Measurements from ENCODE around the gene PANK2.
A peak's percentile ranks its signal among the peaks of the same experiment; 100 is the strongest.

Gene PANK2

GRCh38 chr20:3927486-3928291 lies 38.5 kb downstream of the PANK2 start:
- no peak for DNase-seq (ENCODE audit: low spot score)
- no peak for TF ChIP-seq CTCF (conservative IDR thresholded peaks at IDR 0.05; ENCODE audit: low read depth)
- H3K27ac ChIP-seq = peak overlapping the region; percentile 83
- ChIA-PET CTCF (interaction anchor here (0.6 to 0.7 kb wide), 2 partner anchors 10 to 290 kb away, joined by 3 to 4 read pairs; no protein-coding TSS in a partner anchor), POLR2A (ENCODE audit: low non-redundant PET) (no interaction called here)

DNA sequence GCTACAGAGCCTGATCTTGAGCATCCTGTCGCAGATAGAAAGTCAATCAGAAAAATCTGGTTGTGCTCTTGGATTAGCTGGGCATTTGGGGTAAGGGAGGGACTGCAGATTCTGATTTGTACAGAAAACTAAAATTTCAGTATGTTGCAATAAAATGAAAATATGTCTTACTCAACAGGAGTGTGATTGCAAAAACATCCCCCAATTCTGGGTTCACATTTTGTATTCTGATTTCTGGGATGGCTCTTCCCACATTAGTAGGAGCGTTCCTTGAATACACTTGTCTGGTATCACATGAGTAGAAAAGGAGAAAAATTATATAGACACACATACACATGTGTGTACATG lies 40.5 kb downstream of the PANK2 start:
- H3K27ac ChIP-seq = peak overlapping the region; percentile 83
- TF ChIP-seq CTCF (conservative IDR thresholded peaks at IDR 0.05; ENCODE audit: low read depth) = no peak
- ChIA-PET CTCF (interaction anchor here (1.3 kb wide), 1 partner anchor 10 kb away, joined by 5 read pairs; no protein-coding TSS in a partner anchor), POLR2A (ENCODE audit: low non-redundant PET) (no interaction called here)
- DNase-seq (ENCODE audit: low spot score) = no peak

DNA sequence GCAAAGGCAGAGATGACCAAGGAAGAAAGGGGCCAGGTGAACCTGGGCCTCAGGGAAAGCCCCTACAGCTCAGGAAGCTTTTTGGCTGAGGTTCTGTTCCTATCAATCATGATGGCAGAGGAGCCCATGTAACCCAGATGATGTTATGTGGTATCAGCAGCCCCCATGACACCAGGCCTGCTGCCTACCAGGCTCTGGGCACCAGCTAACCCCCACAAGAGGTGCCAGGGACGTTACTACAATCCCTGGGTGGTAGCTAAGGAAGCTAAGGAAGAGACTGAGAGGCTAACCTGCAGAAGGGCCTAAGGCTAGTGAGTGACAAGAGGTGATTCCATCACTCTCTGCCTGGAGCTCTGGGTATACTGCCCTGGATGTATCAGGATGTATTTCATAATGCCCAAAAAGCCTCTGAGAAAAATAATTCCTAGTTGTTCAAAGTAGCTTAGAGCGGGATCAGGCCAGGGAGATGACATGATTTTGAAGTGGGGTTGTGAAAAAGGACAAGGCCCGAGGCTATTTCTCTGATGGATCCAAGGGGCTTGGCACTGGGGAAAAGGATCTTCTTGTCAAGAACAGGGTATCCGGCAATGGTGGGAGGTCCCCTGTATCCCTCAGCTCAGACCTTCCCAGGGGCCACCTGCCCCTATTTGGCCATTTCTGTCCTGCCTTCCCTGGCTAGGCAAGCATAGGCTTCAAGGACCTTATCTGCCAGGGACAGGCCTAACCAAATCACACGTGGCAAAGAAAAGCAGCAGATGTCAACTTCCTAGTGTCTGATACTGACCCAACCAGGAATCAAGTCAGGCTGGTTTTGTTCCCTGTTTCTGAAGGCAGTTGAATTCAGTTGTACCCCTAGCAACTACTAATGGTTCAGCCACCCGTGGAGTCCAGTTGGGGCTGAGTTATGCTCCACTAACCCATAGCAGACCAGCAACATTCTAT lies 41.3 kb downstream of the PANK2 start:
- peak overlapping the region; percentile 45 for H3K27ac ChIP-seq
- DNase-seq (ENCODE audit: low spot score) = no peak
- ChIA-PET CTCF (interaction anchor here (0.5 to 1.3 kb wide), 3 partner anchors 10 to 178 kb away, joined by 3 to 5 read pairs (median 3); no protein-coding TSS in a partner anchor), POLR2A (ENCODE audit: low non-redundant PET) (no interaction called here)
- no peak for TF ChIP-seq CTCF (conservative IDR thresholded peaks at IDR 0.05; ENCODE audit: low read depth)

DNA sequence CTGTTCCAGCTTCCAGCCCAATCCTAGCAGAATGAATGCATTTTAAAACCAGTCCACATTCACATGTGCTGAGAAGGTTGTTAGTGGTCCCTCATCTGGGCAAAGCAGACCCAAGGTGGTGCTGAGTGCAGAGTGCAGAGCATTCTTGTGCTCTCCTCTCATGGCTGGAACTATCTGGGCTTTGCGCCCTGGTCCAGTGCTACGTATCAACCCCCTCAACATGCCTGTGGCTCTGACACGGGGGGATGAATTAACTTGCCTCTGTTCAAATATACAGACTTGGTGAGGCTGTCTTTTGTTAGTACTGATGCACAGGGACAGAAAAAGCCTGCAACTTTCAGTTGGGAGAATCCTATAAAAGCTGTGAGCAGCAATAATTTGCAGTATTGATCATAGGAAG lies 42.5 kb downstream of the PANK2 start:
- CTCF ChIA-PET = no interaction called here
- DNase-seq (ENCODE audit: low spot score) = no peak

DNA sequence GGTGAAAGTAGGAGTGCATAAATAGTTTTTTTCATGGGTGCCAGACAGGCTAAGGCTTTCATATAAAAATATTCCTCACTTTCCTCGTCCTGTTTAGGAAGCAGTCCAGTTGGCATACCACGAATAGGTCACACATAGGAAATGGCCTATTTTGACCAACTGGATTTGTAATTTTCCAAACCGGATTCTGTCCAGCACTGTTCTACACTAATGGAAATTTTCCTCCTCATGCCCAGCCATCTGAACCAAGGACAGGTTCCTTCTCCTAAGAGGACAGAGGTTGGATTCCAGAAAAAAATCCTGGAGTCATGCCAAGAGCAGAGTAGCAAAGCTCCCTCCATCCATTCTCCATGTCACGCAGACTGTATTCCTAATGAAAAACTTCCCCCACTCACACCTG lies 43.1 kb downstream of the PANK2 start:
- CTCF ChIA-PET = interaction anchor here (0.6 kb wide), 2 partner anchors 222 to 747 kb away, joined by 4 to 9 read pairs; no protein-coding TSS in a partner anchor
- no peak for TF ChIP-seq CTCF (conservative IDR thresholded peaks at IDR 0.05; ENCODE audit: low read depth)
- POLR2A ChIA-PET (ENCODE audit: low non-redundant PET) = no interaction called here
- H3K27ac ChIP-seq = no peak overlapping the region
- DNase-seq (ENCODE audit: low spot score) = no peak

More for the DNA sequence above, 42.5 kb downstream of the PANK2 start:
- H3K27ac ChIP-seq = peak overlapping the region; percentile 8; the same call in 1 of the 2 replicates
- POLR2A ChIA-PET (ENCODE audit: low non-redundant PET) = no interaction called here
- TF ChIP-seq CTCF (conservative IDR thresholded peaks at IDR 0.05; ENCODE audit: low read depth) = no peak

DNA sequence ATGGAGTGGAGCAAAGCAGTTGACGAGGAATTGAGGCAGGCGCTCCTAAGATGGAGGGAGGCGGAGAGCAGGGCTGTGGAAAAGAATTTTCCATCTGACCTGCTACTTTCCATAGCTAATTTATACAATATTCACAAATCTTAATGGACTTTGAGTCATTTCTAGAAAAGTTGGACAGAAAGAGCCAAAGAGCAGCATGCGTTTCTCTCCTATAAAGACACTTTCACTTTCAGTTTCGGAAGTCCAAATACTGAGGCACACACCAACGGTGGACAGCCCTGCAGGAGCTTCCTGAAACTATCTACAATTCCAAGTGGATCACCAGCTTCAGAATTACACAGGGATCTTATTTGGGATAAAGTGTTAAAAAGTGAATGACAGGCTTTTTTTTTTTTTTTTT lies 43.5 kb downstream of the PANK2 start:
- ChIA-PET POLR2A (ENCODE audit: low non-redundant PET) (no interaction called here), CTCF (interaction anchor here (0.6 to 0.7 kb wide), 4 partner anchors 23 to 747 kb away, joined by 3 to 9 read pairs (median 4); no protein-coding TSS in a partner anchor)
- no peak for DNase-seq (ENCODE audit: low spot score)
- H3K27ac ChIP-seq = peak overlapping the region; percentile 40; the same call in 1 of the 2 replicates
- no peak for TF ChIP-seq CTCF (conservative IDR thresholded peaks at IDR 0.05; ENCODE audit: low read depth)

All from RWPE1 (cell line).